Bronchial epithelial cell (primary cell): ENCODE results near the gene DYRK1A. TPM values are rescaled to one million over a fixed set of nuclear protein-coding genes. Genes with fewer than 3 reads are reported as not detected.

ENCODE experiments used
- DNase-seq: peaks from one replicate; pipeline ENCODE4 v3.0.0-alpha.2; 2010; ENCODE audit warnings: low read depth
- FAIRE-seq: peaks from 2 replicates; lab custom pipeline; 2011; peaks lifted over from hg19 to GRCh38; lab: Jason Lieb, UNC
- H3K27me3 ChIP-seq: 2 replicates; pipeline ENCODE4 v1.5.1; 2011; ENCODE audit warnings: low read length; ENCODE audit not compliant: control insufficient read depth, insufficient read depth
- H3K36me3 ChIP-seq: 2 replicates; pipeline ENCODE4 v1.5.1; 2011; ENCODE audit warnings: low read length; ENCODE audit not compliant: control insufficient read depth, insufficient read depth
- H3K4me3 ChIP-seq: 2 replicates; pipeline ENCODE4 v1.5.1; 2011; ENCODE audit warnings: mild to moderate bottlenecking, low read depth, low read length, control low read depth
- total RNA-seq: library from RNA; depleted of rRNA; stranded (reverse); fragments of >200 nt; gene quantifications from 2 replicates; pipeline ENCODE4 v1.2.1, GENCODE V29; 2014
- TF ChIP-seq, protein P1 (sequence below): IDR thresholded peaks from 2 replicates; pipeline ENCODE4 v1.5.1; 2011; ENCODE audit warnings: mild to moderate bottlenecking, moderate library complexity, low read length, control low read depth, inconsistent platforms; ENCODE audit not compliant: insufficient read depth, severe bottlenecking

DYRK1A gene
- total RNA-seq, 1 donor from 2014 or later = 51.1 TPM

DNA sequence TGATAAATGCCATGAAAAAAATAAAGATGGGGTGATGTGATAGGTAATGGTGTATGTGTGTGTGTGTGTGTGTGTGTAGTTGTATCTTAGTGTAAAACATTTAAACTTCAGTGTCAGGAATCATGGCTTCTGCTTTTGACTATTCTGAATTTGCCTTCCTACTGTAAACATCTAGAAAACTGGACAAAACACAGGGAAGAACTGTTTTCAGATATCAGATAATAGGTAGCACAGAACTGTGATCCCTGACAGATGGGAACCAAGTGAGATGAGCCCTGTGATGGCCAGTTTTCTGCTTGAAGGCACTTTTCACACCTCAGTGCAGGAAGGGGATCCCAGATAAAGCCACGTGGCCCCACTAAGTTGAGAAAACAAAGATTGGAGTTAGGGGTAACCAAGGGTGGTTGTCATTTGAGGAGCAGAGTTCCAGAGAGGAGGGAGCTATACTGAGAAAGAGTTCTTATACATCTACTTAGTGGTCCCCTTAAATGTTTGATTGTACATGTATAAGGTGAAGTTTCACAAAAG, 17.3 kb downstream of the DYRK1A start:
- TF ChIP-seq, protein P1, sequence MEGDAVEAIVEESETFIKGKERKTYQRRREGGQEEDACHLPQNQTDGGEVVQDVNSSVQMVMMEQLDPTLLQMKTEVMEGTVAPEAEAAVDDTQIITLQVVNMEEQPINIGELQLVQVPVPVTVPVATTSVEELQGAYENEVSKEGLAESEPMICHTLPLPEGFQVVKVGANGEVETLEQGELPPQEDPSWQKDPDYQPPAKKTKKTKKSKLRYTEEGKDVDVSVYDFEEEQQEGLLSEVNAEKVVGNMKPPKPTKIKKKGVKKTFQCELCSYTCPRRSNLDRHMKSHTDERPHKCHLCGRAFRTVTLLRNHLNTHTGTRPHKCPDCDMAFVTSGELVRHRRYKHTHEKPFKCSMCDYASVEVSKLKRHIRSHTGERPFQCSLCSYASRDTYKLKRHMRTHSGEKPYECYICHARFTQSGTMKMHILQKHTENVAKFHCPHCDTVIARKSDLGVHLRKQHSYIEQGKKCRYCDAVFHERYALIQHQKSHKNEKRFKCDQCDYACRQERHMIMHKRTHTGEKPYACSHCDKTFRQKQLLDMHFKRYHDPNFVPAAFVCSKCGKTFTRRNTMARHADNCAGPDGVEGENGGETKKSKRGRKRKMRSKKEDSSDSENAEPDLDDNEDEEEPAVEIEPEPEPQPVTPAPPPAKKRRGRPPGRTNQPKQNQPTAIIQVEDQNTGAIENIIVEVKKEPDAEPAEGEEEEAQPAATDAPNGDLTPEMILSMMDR = no peak
- no peak for FAIRE-seq
- no peak for DNase-seq
- no peak overlapping the region for H3K4me3 ChIP-seq
- H3K36me3 ChIP-seq = no peaks in the 10 kb centered on the region
- no peaks in the 10 kb centered on the region for H3K27me3 ChIP-seq

- H3K36me3 ChIP-seq = no peaks in the 10 kb centered on the region
- no peaks in the 10 kb centered on the region for H3K27me3 ChIP-seq
- TF ChIP-seq, protein P1 = no peak
- FAIRE-seq (no peak), DNase-seq (no peak)
- H3K4me3 ChIP-seq = no peak overlapping the region
These were observed 17.8 kb downstream of the DYRK1A start for GRCh38 chr21:37384416-37384815.

GRCh38 chr21:37385179-37385765, 18.7 kb downstream of the DYRK1A start:
- DNase-seq = no peak
- Histone ChIP-seq H3K27me3 (no peaks in the 10 kb centered on the region), H3K4me3 (no peak overlapping the region), H3K36me3 (no peaks in the 10 kb centered on the region)
- no peak for FAIRE-seq
- TF ChIP-seq, protein P1 = no peak

DNA sequence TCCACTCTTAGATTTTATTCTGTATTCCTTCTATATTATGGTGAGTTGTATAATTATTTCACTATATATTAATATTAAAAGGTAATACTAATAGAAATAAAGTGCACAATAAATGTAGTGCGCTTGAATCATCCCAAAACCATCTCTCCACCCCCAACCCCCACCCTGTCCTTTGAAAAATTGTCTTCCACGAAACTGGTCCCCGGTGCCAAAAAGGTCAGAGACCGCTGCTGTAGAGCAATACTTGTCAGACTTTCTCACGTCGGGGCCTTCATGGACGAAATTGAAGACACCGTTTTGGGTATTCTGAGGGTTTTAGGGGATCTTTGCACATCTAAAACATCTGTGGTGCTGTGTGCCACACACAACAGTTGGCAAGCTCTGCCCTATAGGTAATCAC, 19.6 kb downstream of the DYRK1A start:
- TF ChIP-seq, protein P1 = no peak
- Histone ChIP-seq H3K4me3 (no peak overlapping the region), H3K36me3 (no peaks in the 10 kb centered on the region), H3K27me3 (no peaks in the 10 kb centered on the region)
- no peak for DNase-seq
- FAIRE-seq = no peak

DNA sequence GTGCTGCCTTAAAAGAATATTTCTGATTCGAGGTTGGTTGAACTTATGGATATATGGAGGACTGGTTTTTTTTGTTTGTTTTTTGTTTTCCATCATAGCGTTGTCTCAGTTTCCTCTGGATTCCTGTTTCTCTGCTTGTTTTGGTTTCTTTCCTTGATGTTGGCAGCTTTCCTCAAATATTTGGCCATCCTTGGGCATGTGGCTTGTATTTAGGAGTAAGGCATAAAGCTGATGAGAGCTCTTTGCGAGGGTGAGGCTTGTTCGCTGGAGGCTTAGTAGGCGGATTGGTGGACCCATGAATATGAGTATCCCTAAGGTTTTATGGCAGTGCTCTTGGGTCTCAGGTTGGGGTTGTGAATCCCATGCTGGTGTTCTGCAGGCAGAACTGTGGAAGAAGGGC, 22.9 kb downstream of the DYRK1A start:
- DNase-seq = no peak

More for the DNA sequence above, 22.9 kb downstream of the DYRK1A start:
- TF ChIP-seq, protein P1 = no peak
- H3K36me3 ChIP-seq = no peaks in the 10 kb centered on the region
- FAIRE-seq = no peak
- no peaks in the 10 kb centered on the region for H3K27me3 ChIP-seq
- no peak overlapping the region for H3K4me3 ChIP-seq
